CD4-positive, alpha-beta T cell treated with Interferon gamma for 1 hour (primary cell): Measurements from ENCODE around the gene FKBP5.
"Not testable (repeated sequence)": the region's sequence is repeated elsewhere in the genome, so short reads cannot be mapped to it uniquely, and the experiment has no call there.

ENCODE experiments used
- DNase-seq: peaks from one replicate; pipeline ENCODE4 v3.0.0-alpha.2; 2020

Gene FKBP5

DNA sequence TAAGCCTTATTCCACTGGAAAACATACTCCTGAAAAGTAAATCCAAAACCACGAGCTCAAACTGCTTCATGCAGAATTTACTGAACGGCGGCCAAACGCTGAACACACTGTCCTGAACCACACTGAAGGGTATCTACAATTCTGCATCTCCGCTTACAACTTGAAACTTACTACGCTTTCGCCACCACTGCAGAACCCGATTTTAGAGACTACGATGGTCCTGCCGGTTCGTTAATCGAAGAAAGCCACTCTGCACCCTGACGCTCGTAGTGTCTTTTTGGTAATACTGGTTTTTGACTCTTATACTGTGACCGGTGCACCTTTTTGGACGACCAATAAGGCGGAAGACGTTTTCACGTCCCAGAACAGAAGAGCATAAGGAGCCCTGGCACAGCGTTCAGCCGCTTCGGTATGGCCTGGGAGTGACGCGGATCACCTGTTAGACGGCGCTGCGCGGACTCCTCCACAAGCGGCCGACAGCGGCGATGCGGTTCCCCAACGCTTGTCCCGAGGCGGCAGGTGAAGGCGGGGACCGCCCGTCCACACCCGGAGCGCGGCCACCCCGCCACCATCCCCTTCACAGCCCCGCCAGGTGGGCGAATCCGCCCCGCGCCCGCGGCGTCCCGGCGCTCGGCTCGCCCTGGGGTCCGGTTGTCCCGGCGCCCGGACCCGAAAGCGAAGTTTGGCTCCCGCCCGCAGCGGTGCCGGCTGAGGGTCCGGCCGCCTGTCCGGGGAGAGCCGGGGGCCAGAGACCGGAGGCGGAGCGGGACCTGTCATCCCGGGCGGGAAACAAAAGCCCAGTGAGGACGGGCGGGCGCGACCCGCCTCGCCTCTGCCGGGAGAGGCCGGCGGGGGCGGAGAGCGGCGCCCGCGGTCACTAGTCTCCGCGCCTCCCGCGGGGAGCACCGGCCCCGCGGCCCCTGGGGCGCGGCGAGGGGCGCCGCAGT is 784 bp downstream of the FKBP5 start:
- peak; percentile 58 for DNase-seq

- DNase-seq = no peak
These were observed 1.7 kb downstream of the FKBP5 start for GRCh38 chr6:35686873-35687555.

- no peak for DNase-seq
These were observed 2.3 kb downstream of the FKBP5 start for GRCh38 chr6:35686436-35686835.

GRCh38 chr6:35683267-35683666 is 5.4 kb downstream of the FKBP5 start:
- DNase-seq = no peak

DNA sequence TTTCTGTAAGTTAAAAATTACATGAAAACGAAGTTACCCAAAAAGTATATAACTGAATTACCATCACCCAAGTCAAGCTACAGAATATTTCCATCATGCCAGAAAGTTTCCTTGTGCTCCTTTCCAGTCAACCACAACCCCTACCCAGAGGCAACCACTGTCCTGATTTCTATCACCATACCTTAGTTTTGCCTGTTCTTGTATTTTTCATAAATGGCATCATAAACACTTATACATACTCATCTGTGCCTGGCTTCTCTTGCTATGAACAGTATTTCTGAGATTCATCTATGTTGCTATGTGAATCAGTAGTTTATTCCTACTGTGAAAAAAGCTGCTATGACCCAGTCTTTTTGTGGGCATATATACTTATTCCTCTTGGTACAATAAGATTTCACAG is 7.4 kb downstream of the FKBP5 start:
- DNase-seq = no peak

DNA sequence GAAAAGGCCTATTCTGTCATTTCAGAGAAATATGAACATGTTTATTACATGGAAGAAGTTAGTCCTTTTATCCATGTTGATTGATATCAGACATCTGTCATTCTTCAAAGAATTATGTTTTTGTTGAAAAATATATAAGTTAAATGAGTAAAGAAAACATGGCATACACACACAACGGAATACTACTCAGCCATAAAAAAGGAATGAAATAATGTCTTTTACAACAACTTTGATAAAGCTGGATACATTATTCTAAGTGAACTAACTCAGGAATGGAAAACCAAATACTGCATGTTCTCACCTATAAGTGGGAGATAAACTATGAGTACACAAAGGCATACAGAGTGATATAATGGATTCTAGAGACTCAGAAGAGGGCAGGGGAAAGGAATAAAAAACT is 9.3 kb downstream of the FKBP5 start:
- DNase-seq = no peak

DNA sequence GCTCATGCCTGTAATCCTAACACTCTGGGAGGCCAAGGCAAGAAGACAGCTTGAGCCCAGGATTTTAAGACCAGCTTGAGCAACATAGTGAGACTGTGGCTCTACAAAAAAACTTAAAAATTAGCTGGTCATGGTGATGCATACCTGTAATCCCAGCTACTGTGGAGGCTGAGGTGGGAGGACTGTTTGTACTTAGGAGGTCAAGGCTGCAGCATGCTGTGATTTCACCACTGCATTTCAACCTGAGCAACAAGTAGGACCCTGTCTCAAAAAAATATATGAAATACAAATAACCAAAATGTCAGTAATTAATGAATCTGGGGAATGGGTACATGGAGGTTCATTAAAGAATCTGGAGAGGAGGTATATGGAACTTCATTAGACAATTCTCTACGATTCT is 9.9 kb downstream of the FKBP5 start:
- DNase-seq = no peak

GRCh38 chr6:35678021-35678654 is 10.6 kb downstream of the FKBP5 start:
- DNase-seq = no peak

- DNase-seq = no peak
These were observed 11.3 kb downstream of the FKBP5 start for GRCh38 chr6:35677456-35677855.

GRCh38 chr6:35675871-35676459 is 12.8 kb downstream of the FKBP5 start:
- no peak for DNase-seq

- DNase-seq = no peak
These were observed 14.1 kb downstream of the FKBP5 start for GRCh38 chr6:35674594-35674993.

DNA sequence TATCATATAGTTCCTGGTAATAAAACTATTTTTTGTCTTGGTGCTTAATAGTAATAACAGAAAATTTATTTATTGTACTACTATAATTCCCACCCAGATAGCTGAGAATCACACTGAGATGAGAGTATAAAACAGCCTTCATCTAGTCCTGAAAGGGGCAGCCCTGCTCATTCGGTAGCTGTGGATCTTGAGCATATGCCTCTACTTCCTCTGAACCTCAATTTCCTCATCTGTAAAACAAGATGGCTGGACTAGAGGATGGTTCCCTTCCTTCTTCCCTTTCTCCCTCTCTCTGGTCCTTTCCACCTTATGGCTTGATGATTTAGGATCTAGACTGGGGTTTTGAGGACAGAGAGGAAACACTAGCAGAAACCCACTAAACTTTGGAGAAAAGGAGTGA is 15.0 kb downstream of the FKBP5 start:
- DNase-seq = no peak

DNA sequence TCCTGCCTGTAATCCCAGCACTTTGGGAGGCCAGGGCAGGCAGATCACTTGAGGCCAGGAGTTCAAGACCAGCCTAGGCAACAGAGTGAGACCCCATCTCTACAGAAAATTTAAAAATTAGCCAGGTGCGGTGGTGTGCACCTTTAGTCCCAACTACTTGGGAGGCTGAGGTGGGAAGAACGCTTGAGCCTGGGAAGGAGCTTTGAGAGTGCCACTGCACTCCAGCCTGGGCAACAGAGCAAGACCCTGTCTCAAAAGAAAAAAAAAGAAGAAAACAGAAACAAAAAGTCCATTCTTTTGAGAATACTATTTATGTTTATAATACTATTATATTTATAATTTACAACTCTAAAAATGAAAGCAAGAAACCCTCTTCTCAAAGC is 15.4 kb downstream of the FKBP5 start:
- DNase-seq = not testable (repeated sequence)

GRCh38 chr6:35670453-35670852 is 18.3 kb downstream of the FKBP5 start:
- not testable (repeated sequence) for DNase-seq

- no peak for DNase-seq
These were observed 19.2 kb downstream of the FKBP5 start for GRCh38 chr6:35669451-35670045.

DNA sequence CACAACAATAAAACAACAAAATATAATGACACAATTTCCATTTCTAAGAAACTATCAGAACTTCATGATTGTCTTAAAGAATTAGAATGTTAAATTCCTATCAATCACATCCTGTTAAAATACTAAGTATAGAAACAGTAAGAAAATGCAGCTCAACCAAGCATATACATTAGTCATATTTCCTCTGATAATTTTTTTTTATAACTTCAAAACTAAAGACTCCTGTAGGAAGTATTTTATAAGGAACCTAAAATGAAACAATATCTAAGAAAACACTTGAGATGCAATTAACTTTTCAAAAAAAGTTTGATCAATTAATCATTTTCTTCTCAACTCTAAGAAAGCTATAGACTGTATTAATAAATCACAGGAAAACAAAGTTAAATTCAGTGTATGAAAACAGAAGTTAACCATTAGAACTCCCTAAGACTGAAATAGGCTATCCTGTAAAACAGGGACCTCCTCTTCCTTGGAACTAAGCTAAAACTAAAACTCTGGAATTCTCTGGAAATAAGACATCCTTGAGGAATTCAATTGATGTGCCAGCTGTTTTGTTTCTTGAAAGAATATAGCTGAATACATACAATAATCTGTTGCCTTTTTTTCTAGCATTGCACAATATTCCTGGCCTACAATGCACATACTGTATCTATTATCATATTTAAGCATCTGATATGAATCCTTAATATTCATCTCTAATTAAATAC is 19.8 kb downstream of the FKBP5 start:
- no peak for DNase-seq

GRCh38 chr6:35668096-35668495 is 20.6 kb downstream of the FKBP5 start:
- DNase-seq = no peak

GRCh38 chr6:35665573-35665972 is 23.1 kb downstream of the FKBP5 start:
- no peak for DNase-seq

GRCh38 chr6:35664945-35665344 is 23.8 kb downstream of the FKBP5 start:
- DNase-seq = no peak

DNA sequence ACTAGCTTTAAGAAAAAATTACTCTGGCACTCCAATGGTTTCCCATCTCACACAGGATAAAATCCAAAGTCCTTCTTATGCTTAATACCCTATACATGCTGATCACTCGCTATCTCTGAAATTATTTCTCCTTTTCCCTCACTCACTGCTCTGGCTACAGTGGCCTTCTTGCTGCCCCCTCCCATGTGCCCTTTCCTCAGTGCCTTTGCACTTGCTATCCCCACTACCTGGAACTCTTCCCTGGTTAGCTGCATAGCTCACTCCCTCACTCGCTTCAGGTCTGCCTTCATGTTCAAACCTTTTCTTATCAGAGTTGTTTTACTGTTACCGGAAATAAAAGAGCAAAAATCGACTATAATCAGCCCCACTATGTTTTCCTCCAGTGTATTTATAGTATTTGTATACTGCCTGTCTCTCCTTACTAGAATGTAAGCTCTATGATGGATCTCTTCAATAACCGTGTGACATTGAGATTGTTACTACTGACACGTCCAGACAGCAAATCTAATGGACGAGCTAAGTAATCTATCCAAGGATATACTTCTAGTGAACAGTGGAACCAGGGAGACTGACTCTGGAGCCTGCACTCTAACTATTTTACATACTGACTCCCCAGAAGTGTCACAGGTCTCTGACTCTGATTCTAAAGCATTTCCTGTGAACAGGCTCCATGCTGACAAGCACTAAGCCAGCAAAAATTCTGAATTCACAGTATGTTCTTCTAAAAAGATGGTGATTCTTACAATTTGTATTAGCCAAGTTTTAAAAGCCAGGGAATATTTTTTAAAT is 25.1 kb downstream of the FKBP5 start:
- no peak for DNase-seq

- no peak for DNase-seq
These were observed 25.7 kb downstream of the FKBP5 start for GRCh38 chr6:35662999-35663398.
